Measurements from ENCODE around the gene AFF2. TPM values are rescaled to one million over a fixed set of nuclear protein-coding genes. Genes with fewer than 3 reads are reported as not detected.

The AFF2 gene
- total and polyA plus RNA-seq, 11 donors, result under 0.01 to 0.83 (median 0.07) TPM

- H3K9me3 ChIP-seq, result no peaks in the 10 kb centered on the region
- no peak overlapping the region for H3K27ac ChIP-seq
- no peak for DNase-seq
- WGBS, 4 donors, result 42 to 49% (median 48%) methylated on average over 4 of the region's 4 CpGs
- H3K4me1 ChIP-seq, result no peaks in the 10 kb centered on the region
- ATAC-seq, result no peak
- H3K36me3 ChIP-seq, result no peaks in the 10 kb centered on the region
- TF ChIP-seq CTCF (IDR thresholded peaks at IDR 0.05) (no peak), POLR2A (IDR thresholded peaks at IDR 0.05) (no peak)
- intact Hi-C loops (cut with DNase I), result no loop called here
- no peak overlapping the region for H3K4me3 ChIP-seq
- no peaks in the 10 kb centered on the region for H3K27me3 ChIP-seq
Measured at GRCh38 chrX:148854306-148854705, 353.9 kb downstream of the AFF2 start.

DNA sequence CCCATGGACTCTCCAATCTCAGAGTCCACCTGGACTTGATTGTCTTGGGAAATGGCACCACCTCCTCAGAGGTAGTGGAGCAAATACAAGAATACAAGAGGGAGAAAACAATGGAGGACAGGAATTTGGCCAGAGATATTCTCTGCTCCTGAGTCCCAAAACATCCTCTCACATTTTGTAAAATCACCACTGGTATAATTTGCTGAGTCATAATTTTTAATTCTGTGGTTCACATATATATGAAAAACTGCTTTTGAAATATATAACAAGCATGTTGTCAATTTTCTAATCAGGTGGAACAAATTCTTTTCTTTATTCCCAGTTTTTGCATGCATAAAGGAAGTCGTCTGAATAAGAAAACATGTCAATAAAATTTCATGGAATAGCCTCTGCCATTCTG lies 356.1 kb downstream of the AFF2 start:
- WGBS, 4 donors, result 33 to 52% (median 43%) methylated on average over 1 of the region's 1 CpG
- Histone ChIP-seq H3K9me3 (no peaks in the 10 kb centered on the region), H3K4me1 (no peaks in the 10 kb centered on the region), H3K27ac (no peak overlapping the region), H3K4me3 (no peak overlapping the region), H3K36me3 (no peaks in the 10 kb centered on the region), H3K27me3 (no peaks in the 10 kb centered on the region)
- intact Hi-C loops (cut with DNase I), result no loop called here
- ATAC-seq (no peak), DNase-seq (no peak)
- TF ChIP-seq POLR2A (IDR thresholded peaks at IDR 0.05), result no peak
- no peak for TF ChIP-seq CTCF (IDR thresholded peaks at IDR 0.05)

DNA sequence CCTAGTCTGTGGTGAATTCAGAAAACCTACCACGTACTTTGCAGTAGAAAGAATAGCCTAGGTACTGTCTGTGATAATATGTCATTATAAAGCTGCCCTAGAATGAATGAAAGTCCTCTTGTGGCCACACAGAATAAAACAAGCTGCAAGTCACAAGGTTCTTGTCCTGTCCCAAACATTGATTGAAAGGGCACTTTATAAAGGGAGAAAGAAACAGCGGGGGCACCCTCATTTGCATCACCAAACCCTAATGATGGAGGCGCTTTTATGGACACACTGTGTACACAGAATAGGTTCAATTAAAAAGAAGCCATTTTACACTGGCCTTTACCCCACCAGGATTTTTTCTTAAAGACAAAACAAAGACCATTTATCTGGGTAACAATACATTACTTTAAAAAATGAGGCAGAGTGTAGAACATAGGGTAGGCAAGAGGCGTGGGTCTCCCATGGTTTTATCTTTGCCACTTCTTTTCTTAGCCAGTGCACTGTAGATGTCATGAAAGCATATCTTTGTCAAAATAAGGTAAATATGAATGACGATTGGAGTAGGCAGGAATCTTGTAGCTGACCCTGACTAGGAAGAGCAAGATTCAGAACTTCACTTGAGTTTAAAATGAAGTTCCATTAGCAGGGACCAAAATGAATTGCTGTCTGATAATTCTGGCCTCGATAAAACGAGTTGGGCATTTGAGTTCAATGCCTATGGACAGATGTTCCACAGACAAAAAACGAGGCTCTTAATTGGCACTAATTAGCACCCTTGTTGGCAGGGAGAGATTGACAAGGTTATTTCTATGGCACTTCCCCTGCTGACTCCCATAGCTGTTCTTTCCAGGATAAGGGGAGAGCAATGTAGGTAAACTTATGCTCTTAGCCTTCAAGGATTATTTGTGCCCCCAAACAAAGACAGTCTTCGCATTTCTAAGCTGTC lies 365.1 kb downstream of the AFF2 start:
- H3K36me3 ChIP-seq, result no peaks in the 10 kb centered on the region
- H3K27ac ChIP-seq, result no peak overlapping the region
- no peak for TF ChIP-seq CTCF (IDR thresholded peaks at IDR 0.05)
- TF ChIP-seq POLR2A (IDR thresholded peaks at IDR 0.05), result no peak
- H3K4me3 ChIP-seq, result no peak overlapping the region
- no peaks in the 10 kb centered on the region for H3K4me1 ChIP-seq
- peaks cover 0 to 15% (median 0%) of the 10 kb centered on the region in 9 donors for H3K27me3 ChIP-seq
- DNase-seq (no peak), ATAC-seq (no peak)
- 55 to 76% (median 69%) methylated on average over 9 of the region's 9 CpGs for whole genome bisulfite sequencing, 4 donors
- no peaks in the 10 kb centered on the region for H3K9me3 ChIP-seq
- intact Hi-C loops (cut with DNase I), result no loop called here

DNA sequence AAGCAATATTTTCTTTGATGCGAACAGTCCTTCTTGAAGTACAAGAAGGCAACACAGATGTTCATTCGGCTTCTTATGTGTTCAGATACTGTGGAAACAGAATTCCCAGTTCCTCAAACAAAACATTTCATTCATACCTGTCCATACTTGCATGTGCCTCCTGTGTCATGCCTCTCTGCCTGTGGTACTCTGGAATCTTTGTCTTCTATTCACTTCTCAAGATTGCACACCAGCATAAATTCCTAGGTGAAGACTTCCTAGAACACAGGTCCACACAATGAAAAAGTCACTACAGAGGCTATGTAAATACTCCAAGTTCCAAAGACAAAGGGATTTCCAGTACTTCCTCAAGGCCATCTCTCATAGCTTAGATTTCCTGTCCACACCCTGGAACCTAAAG lies 367.2 kb downstream of the AFF2 start:
- 78 to 98% (median 88%) methylated on average over 2 of the region's 2 CpGs for WGBS, 4 donors
- Histone ChIP-seq H3K4me3 (no peak overlapping the region), H3K4me1 (no peaks in the 10 kb centered on the region), H3K27me3 (peaks cover 0 to 15% (median 0%) of the 10 kb centered on the region in 9 donors), H3K27ac (no peak overlapping the region), H3K9me3 (no peaks in the 10 kb centered on the region), H3K36me3 (no peaks in the 10 kb centered on the region)
- TF ChIP-seq POLR2A (IDR thresholded peaks at IDR 0.05) (no peak), CTCF (IDR thresholded peaks at IDR 0.05) (no peak)
- no peak for ATAC-seq
- intact Hi-C loops (cut with DNase I), result no loop called here
- DNase-seq, result no peak
